Bronchial epithelial cell (primary cell): ENCODE results near the gene BBX. TPM values are rescaled to one million over a fixed set of nuclear protein-coding genes. Genes with fewer than 3 reads are reported as not detected.

Source experiments
- DNase-seq: peaks from one replicate; pipeline ENCODE4 v3.0.0-alpha.2; 2010; ENCODE audit warnings: low read depth
- FAIRE-seq: peaks from 2 replicates; lab custom pipeline; 2011; peaks lifted over from hg19 to GRCh38; lab: Jason Lieb, UNC
- H3K27me3 ChIP-seq: 2 replicates; pipeline ENCODE4 v1.5.1; 2011; ENCODE audit warnings: low read length; ENCODE audit not compliant: control insufficient read depth, insufficient read depth
- H3K36me3 ChIP-seq: 2 replicates; pipeline ENCODE4 v1.5.1; 2011; ENCODE audit warnings: low read length; ENCODE audit not compliant: control insufficient read depth, insufficient read depth
- H3K4me3 ChIP-seq: 2 replicates; pipeline ENCODE4 v1.5.1; 2011; ENCODE audit warnings: mild to moderate bottlenecking, low read depth, low read length, control low read depth
- CTCF ChIP-seq: IDR thresholded peaks from 2 replicates; pipeline ENCODE4 v1.5.1; 2011; ENCODE audit warnings: mild to moderate bottlenecking, moderate library complexity, low read length, control low read depth, inconsistent platforms; ENCODE audit not compliant: insufficient read depth, severe bottlenecking
- total RNA-seq: library from RNA; depleted of rRNA; stranded (reverse); fragments of >200 nt; gene quantifications from 2 replicates; pipeline ENCODE4 v1.2.1, GENCODE V29; 2014

Gene BBX
- total RNA-seq, result 49.5 and 59.7 TPM in 2 replicates

GRCh38 chr3:107522510-107523288, at the start of gene BBX:
TSS of gene BBX (plus strand) at chr3:107522962. CDS start at chr3:107710461, 187,499 bp downstream.
- FAIRE-seq (no peak), DNase-seq (peak; percentile 91)
- Histone ChIP-seq H3K36me3 (peaks cover 1% of the 10 kb centered on the region), H3K27me3 (no peaks in the 10 kb centered on the region), H3K4me3 (peak within 1 kb of the TSS; percentile 75)
- no peak for TF ChIP-seq CTCF

GRCh38 chr3:107476462-107476861, 46.3 kb upstream of the BBX start:
- Histone ChIP-seq H3K27me3 (no peaks in the 10 kb centered on the region), H3K36me3 (no peaks in the 10 kb centered on the region), H3K4me3 (no peak overlapping the region)
- FAIRE-seq, result no peak
- DNase-seq, result no peak
- no peak for TF ChIP-seq CTCF

DNA sequence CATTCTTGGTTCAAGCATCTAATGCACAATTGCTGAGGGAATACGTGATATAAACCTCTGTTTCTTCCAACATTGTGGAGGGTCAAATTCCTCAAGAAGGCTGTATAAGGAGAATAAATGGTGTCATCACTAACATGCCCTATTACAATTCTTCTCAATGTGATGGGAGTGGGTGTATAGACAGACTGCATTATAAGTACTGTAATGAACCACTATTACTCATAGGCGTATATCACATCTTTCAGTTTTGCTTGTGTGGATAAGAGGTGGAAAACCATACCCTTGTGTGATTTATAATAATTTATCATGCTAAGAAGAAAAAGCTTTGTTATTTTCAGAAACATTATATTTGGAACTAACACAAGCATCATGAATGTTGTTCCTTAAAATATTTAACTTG, 35.3 kb upstream of the BBX start:
- no peak for DNase-seq
- H3K27me3 ChIP-seq, result no peaks in the 10 kb centered on the region
- no peak for TF ChIP-seq CTCF
- H3K36me3 ChIP-seq, result no peaks in the 10 kb centered on the region
- H3K4me3 ChIP-seq, result no peak overlapping the region
- FAIRE-seq, result no peak

DNA sequence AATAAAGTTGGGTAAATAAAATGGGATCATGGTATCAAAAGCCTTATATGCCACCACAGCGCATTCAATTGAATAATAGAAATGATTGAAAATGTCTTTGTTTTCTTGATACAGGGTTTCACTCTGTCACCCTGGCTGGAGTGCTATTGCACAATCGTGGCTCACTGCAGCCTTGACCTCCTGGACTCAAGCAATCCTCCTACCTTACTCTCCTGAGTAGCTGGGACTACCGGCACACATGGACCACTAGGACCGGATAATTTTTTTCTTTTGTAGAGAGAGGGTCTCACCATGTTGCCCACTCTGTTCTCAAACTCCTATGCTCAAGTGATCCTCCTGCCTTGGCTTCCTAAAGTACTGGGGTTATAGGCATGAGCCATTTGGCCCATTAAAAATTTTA, 33.8 kb upstream of the BBX start:
- DNase-seq (no peak), FAIRE-seq (no peak)
- TF ChIP-seq CTCF, result no peak

DNA sequence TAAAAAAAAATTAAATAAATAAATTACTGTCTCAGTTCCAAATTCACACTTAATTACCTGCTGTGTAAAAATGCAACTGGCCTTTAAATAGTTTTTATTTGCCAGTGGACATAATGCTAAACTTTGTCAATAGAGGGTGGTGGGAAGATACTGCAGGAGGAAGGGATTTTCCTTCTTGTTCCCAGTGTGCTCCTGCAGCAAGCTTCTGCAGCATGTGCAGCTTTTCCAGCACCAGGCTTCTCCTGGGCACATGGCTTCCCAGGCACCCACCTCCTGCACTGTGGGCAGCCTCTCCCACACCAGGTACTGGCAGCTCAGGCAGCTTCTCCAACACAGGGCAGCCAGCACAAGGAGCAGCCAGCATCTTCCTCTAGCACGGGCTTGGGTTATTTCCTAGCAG, 29.6 kb upstream of the BBX start:
- Histone ChIP-seq H3K27me3 (no peaks in the 10 kb centered on the region), H3K36me3 (no peaks in the 10 kb centered on the region), H3K4me3 (no peak overlapping the region)
- DNase-seq, result no peak
- FAIRE-seq, result no peak
- TF ChIP-seq CTCF, result no peak

More for the DNA sequence above, 33.8 kb upstream of the BBX start:
- Histone ChIP-seq H3K36me3 (no peaks in the 10 kb centered on the region), H3K27me3 (no peaks in the 10 kb centered on the region), H3K4me3 (no peak overlapping the region)
